ENCODE results near the gene RUNDC3A.
"Not testable (repeated sequence)": the region's sequence is repeated elsewhere in the genome, so short reads cannot be mapped to it uniquely, and the experiment has no call there.

The RUNDC3A gene

GRCh38 chr17:44346064-44346844 is 37.9 kb downstream of the RUNDC3A start:
- no peak for DNase-seq

GRCh38 chr17:44347206-44348055 is 39.0 kb downstream of the RUNDC3A start:
- DNase-seq: not testable (repeated sequence)

- DNase-seq: no peak
Observed at GRCh38 chr17:44348234-44348987, 40.0 kb downstream of the RUNDC3A start.

- no peak for DNase-seq
Observed at GRCh38 chr17:44348988-44349364, 40.6 kb downstream of the RUNDC3A start.

- DNase-seq: no peak
Observed at GRCh38 chr17:44349553-44350070, 41.2 kb downstream of the RUNDC3A start.

GRCh38 chr17:44350733-44351226 is 42.4 kb downstream of the RUNDC3A start:
- DNase-seq: peak; percentile 51

- no peak for DNase-seq
Observed at GRCh38 chr17:44351464-44351863, 43.1 kb downstream of the RUNDC3A start.

GRCh38 chr17:44351961-44352827 is 43.8 kb downstream of the RUNDC3A start:
- no peak for DNase-seq

- no peak for DNase-seq
Observed at GRCh38 chr17:44352828-44353671, 44.6 kb downstream of the RUNDC3A start.

GRCh38 chr17:44353672-44354331 is 45.4 kb downstream of the RUNDC3A start:
- DNase-seq: no peak

- DNase-seq: peak; percentile 56
Observed at GRCh38 chr17:44354582-44355561, 46.5 kb downstream of the RUNDC3A start.

GRCh38 chr17:44355642-44356099 is 47.3 kb downstream of the RUNDC3A start:
- DNase-seq: no peak

GRCh38 chr17:44356241-44356640 is 47.8 kb downstream of the RUNDC3A start:
- no peak for DNase-seq

GRCh38 chr17:44358066-44358465 is 49.7 kb downstream of the RUNDC3A start:
- no peak for DNase-seq

GRCh38 chr17:44359006-44359405 is 50.6 kb downstream of the RUNDC3A start:
- no peak for DNase-seq

GRCh38 chr17:44359458-44360143 is 51.2 kb downstream of the RUNDC3A start:
- no peak for DNase-seq

GRCh38 chr17:44360144-44360533 is 51.7 kb downstream of the RUNDC3A start:
- no peak for DNase-seq

- DNase-seq: no peak
Observed at GRCh38 chr17:44360826-44361225, 52.4 kb downstream of the RUNDC3A start.

Measured in effector CD8-positive, alpha-beta T cell (primary cell).